ENCODE results near the gene LRRC43.
"Not testable (repeated sequence)": the region's sequence is repeated elsewhere in the genome, so short reads cannot be mapped to it uniquely, and the experiment has no call there.

The LRRC43 gene

GRCh38 chr12:122192441-122192840, 9.5 kb downstream of the LRRC43 start:
- no peak for DNase-seq (ENCODE audit: low read depth in 1 of 2, low spot score in 1 of 2)

GRCh38 chr12:122194804-122195203, 11.9 kb downstream of the LRRC43 start:
- DNase-seq (ENCODE audit: low read depth in 1 of 2, low spot score in 1 of 2) = no peak

GRCh38 chr12:122195405-122195804, 12.5 kb downstream of the LRRC43 start:
- DNase-seq (ENCODE audit: low read depth in 1 of 2, low spot score in 1 of 2) = no peak

GRCh38 chr12:122197612-122197966, 14.7 kb downstream of the LRRC43 start:
- no peak for DNase-seq (ENCODE audit: low read depth in 1 of 2, low spot score in 1 of 2)

DNA sequence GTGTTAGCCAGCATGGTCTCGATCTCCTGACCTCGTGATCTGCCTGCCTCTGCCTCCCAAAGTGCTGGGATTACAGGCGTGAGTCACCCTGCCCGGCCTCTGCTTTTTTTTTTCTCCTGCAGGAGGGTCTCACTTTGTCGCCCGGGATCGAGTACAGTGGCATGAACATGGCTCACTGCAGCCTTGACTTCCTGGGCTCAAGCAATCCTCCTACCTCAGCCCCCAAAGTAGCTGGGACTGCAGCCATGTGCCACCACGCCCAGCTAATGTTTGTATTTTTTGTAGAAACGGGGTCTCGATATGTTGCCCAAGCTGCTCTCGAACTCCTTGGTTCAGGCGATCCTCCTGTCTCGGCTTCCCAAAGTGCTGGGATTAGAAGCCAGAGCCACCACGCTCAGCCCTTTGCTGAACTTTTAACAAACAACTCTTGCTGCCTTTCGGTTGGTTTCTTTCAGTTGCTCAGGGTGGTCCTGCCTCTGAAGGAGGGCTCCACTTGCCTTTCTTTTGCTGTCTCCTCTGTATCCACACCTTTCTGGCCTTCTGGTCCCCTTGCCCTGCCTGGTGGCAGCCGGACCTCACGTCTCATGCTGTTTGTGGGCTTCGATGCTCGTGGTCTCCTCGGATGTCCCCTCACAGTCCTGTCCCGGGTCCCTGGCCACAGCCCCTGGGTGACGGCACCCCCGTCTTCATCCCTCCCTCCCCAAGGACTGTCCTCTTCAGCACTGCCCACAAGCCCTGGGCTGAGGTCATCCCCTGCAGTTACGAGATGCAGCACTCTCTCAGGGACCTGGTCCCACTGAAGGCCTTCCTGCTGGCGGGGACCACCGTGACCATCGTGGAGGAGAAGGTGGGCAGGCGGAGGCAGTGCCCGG, 16.8 kb downstream of the LRRC43 start:
- DNase-seq (ENCODE audit: low read depth in 1 of 2, low spot score in 1 of 2) = no peak

- no peak for DNase-seq (ENCODE audit: low read depth in 1 of 2, low spot score in 1 of 2)
Observed at GRCh38 chr12:122200541-122201175, 17.7 kb downstream of the LRRC43 start.

- no peak for DNase-seq (ENCODE audit: low read depth in 1 of 2, low spot score in 1 of 2)
Observed at GRCh38 chr12:122201381-122201780, 18.5 kb downstream of the LRRC43 start.

GRCh38 chr12:122202017-122202416, 19.1 kb downstream of the LRRC43 start:
- DNase-seq (ENCODE audit: low read depth in 1 of 2, low spot score in 1 of 2) = no peak

GRCh38 chr12:122202811-122203210, 19.9 kb downstream of the LRRC43 start:
- not testable (repeated sequence) for DNase-seq (ENCODE audit: low read depth in 1 of 2, low spot score in 1 of 2)

DNA sequence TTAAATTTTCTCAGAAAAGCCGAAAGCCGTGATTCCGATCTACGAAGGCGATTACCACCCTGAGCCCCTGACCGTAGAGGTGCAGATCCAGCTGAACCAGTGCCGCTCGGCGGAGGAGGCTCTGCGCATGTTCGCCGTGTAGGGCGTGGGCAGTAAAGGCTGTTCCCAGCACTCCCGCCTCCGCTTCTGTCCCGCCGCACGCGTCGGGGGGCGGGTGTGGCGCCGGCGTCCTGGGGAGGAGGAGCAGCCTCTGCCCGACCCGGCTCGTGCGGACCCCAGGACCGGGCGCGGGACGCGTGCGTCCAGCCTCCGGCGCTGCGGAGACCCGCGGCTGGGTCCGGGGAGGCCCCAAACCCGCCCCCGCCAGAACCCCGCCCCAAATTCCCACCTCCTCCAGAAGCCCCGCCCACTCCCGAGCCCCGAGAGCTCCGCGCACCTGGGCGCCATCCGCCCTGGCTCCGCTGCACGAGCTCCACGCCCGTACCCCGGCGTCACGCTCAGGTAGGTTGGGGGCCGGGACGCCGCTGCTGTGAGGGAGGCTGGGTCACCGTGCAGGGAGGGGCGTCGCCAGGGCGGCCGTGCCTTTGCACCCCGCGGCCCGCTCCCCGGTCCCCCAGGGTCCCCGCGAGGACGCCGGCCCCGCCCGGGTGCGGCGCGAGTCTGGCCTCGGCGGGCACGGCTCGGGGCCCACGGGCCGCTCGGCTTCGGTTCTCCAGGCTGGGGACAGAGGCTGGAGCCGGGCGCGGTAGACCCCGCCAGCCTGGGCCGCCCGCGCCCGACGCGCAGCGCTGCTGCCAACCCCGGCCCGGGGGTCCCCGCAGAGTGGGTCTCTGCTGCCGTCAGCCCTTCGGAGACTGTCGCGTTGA, 20.6 kb downstream of the LRRC43 start, which contains the start of gene B3GNT4:
Gene B3GNT4 (plus strand): TSS at position 409 of the 866 bp plus-strand sequence. CDS start 910 bp downstream, outside the sequence.
- peak; percentile 42 to 44 for DNase-seq (ENCODE audit: low read depth in 1 of 2, low spot score in 1 of 2)

GRCh38 chr12:122204167-122205052, 21.5 kb downstream of the LRRC43 start:
- DNase-seq (ENCODE audit: low read depth in 1 of 2, low spot score in 1 of 2) = no peak

- no peak for DNase-seq (ENCODE audit: low read depth in 1 of 2, low spot score in 1 of 2)
Observed at GRCh38 chr12:122205053-122205925, 22.4 kb downstream of the LRRC43 start.

DNA sequence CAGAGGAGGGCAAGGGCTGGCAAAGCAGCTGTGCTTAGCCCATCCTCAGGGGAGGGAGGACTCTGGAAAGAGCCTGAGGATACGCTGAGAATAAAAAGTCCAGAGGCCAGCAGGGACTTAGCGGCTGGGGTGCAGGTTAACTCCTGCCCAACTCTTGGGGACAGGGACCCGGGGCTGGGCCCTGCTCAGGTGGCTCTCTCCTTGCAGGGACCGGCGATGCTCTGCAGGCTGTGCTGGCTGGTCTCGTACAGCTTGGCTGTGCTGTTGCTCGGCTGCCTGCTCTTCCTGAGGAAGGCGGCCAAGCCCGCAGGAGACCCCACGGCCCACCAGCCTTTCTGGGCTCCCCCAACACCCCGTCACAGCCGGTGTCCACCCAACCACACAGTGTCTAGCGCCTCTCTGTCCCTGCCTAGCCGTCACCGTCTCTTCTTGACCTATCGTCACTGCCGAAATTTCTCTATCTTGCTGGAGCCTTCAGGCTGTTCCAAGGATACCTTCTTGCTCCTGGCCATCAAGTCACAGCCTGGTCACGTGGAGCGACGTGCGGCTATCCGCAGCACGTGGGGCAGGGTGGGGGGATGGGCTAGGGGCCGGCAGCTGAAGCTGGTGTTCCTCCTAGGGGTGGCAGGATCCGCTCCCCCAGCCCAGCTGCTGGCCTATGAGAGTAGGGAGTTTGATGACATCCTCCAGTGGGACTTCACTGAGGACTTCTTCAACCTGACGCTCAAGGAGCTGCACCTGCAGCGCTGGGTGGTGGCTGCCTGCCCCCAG, 23.4 kb downstream of the LRRC43 start:
- no peak for DNase-seq (ENCODE audit: low read depth in 1 of 2, low spot score in 1 of 2)

- no peak for DNase-seq (ENCODE audit: low read depth in 1 of 2, low spot score in 1 of 2)
Observed at GRCh38 chr12:122206976-122207375, 24.1 kb downstream of the LRRC43 start.

DNA sequence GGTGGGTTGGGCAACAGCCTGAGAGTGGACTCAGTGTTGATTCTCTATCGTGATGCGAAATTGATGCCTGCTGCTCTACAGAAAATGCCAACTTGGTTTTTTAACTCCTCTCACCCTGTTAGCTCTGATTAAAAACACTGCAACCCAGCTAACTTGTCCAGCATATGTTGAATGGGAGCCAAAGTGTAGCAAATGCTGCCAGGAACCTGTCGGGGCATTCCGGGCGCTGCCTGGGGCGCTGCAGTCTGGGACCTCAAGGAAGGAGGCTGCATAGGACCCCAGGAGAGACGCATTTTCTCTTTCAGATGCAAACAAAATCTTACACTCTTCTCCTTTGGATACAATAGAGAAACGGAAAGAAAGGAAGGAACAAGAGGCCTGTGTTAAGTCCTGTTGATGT, 24.5 kb downstream of the LRRC43 start:
- DNase-seq (ENCODE audit: low read depth in 1 of 2, low spot score in 1 of 2) = no peak

DNA sequence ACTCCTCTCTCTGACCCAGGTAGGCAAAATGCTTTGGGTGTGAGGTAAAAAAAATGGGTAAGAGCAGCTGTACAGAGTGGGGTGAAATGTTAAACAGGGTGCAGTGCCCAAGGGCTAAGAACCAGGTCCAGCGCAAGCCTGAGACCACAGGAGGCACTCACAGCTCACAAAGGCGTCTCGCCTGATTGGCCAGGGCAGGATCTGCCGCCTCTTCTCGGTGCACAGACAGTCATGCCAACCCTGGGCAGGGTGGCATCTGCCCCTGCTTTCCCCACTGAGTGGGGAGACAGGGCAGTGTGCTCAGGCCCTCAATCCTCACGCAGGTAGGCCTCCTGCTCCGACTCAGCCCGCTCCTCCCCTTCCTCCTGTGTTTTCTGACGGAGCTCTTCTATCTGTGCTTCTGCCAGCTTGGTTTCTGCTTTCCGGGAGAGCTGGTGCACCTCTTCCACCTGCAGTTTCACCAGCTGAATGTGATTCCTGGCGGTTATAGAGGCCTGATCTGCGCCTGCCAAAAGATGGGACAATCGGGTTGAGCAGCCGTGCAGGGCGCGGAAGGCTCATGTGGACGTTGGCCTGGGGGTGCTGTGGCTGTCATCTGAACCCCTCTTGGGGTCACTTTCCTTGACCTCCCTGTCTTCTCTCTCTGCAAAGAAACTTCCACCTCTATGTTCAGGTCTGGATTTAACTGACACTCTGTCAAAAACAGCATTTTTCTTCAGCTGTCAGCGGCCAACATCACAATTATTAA, 25.3 kb downstream of the LRRC43 start:
- no peak for DNase-seq (ENCODE audit: low read depth in 1 of 2, low spot score in 1 of 2)

DNA sequence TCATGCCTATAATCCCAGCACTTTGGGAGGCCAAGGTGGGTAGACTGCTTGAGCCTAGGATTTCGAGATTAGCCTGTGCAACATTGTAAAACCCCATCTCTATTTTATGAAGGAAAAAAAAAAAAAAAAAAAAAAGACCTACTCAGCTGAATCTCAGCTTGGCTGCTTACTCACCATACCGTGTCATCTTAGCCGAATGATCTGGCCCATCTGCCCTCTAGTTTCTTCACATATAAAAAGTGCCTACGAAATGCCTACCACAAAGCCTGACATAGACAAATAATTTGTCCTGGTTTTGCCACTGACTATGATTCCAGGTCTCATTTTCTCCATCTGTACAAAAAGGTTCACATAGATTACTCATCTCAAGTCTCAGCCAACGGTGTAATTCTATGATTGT, 32.8 kb downstream of the LRRC43 start:
- no peak for DNase-seq (ENCODE audit: low read depth in 1 of 2, low spot score in 1 of 2)

DNA sequence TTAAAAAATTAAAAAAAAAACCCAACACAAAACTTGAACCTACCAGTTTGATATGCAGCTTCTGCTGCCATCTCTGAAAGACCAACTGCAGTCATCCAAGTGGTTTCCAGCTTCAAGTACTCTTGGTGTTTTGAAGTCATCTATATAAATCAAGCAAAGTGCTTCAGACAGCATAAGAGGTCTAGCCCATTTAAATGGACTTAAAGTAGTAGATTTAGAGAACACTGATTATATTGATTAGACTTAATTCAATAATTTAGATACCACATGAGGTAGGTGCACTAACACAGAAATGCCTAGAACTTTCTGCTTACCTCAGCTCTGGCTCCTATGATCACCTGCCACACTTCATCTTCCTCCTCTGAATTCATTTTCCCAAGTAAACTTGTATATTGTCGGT, 33.5 kb downstream of the LRRC43 start:
- DNase-seq (ENCODE audit: low read depth in 1 of 2, low spot score in 1 of 2) = no peak

Measured in activated T-helper 1 cell treated with anti-CD3 and anti-CD28 coated beads, Interleukin-2, amount 50 U/mL, for 16 hours (primary cell).